ENCODE data around the gene SH2D3A. TPM values are rescaled to one million over a fixed set of nuclear protein-coding genes. Genes with fewer than 3 reads are reported as not detected.
A peak's percentile ranks its signal among the peaks of the same experiment; 100 is the strongest.

Gene SH2D3A
- total and polyA plus RNA-seq, 2 donors (not counting 1 experiment from before 2014, with no cell fraction given) = 36.1 to 54.1 TPM

- no peak for TF ChIP-seq CTCF (IDR thresholded peaks at IDR 0.05)
- TF ChIP-seq EZH2 (IDR thresholded peaks at IDR 0.05; ENCODE audit: borderline replicate concordance, insufficient read depth, low read depth, low read length, poor library complexity, severe bottlenecking) = no peak
- Mint-ChIP-seq H3K4me1 (peaks cover 30% of the 10 kb centered on the region), H3K27me3 (no peaks in the 10 kb centered on the region), H3K27ac (no peak overlapping the region), H3K9me3 (ENCODE audit: insufficient read depth) (no peaks in the 10 kb centered on the region), H3K4me3 (peak overlapping the region; percentile 94)
- no peak overlapping the region for H3K4me3 ChIP-seq (ENCODE audit: control extremely low read depth in 1 of 5, extremely low read depth in 1 of 5, insufficient read depth in 1 of 5, low read depth in 2 of 5, low read length in 4 of 5)
- peaks cover 14% of the 10 kb centered on the region for H3K79me2 ChIP-seq (ENCODE audit: control insufficient read depth, insufficient read depth, low read length)
- peaks cover 0 to 10% of the 10 kb centered on the region in 2 experiments for H3K36me3 ChIP-seq (replicated peaks in 1 of 2; ENCODE audit: control extremely low read depth in 1 of 2, control insufficient read depth in 1 of 2, extremely low read depth in 1 of 2, insufficient read depth in 2 of 2, low read length in 1 of 2)
- intact Hi-C loops (cut with micrococcal nuclease) = loop anchor here (5.0 kb wide), 3 partner anchors 143 to 198 kb away; partner anchors contain the start of gene CD70
- no peaks in the 10 kb centered on the region for H3K27me3 ChIP-seq (replicated peaks in 1 of 4; ENCODE audit: control extremely low read depth in 1 of 4, control insufficient read depth in 3 of 4, insufficient read depth in 4 of 4, low read length in 3 of 4)
- H3K4me2 ChIP-seq (replicated peaks; ENCODE audit: low read depth, low read length, poor library complexity, severe bottlenecking) = peak overlapping the region; percentile 95
- H3K27ac ChIP-seq (ENCODE audit: low read length in 2 of 2) = peak overlapping the region in 1 of 2 donors; percentile 98
- ChIA-PET CTCF (interaction anchor here (0.6 to 5.3 kb wide), 14 partner anchors 9 to 674 kb away, joined by 3 to 118 read pairs (median 8); partner anchors contain the start of gene VAV1), POLR2A (interaction anchor here (0.7 to 1.4 kb wide), 3 partner anchors 13 to 246 kb away, joined by 3 to 4 read pairs (median 3); no protein-coding TSS in a partner anchor)
- H3K9ac ChIP-seq (ENCODE audit: low read length) = peak overlapping the region; percentile 88
- ATAC-seq (ENCODE audit: low read depth) (no peak), DNase-seq (no peak)
- peaks cover 30 to 38% of the 10 kb centered on the region in 2 donors for H3K4me1 ChIP-seq (ENCODE audit: control insufficient read depth in 2 of 2, insufficient read depth in 2 of 2, low read length in 2 of 2)
- no peaks in the 10 kb centered on the region for H4K20me1 ChIP-seq (ENCODE audit: control insufficient read depth, insufficient read depth, low read length, poor library complexity, severe bottlenecking)
- no peaks in the 10 kb centered on the region for H3K9me3 ChIP-seq (ENCODE audit: control extremely low read depth in 1 of 3, control insufficient read depth in 2 of 3, insufficient read depth in 1 of 3, low read length in 2 of 3)
- no peak overlapping the region for H2AFZ ChIP-seq (ENCODE audit: insufficient read depth, low read depth, low read length, poor library complexity, severe bottlenecking)
- 99% methylated on average over 6 of the region's 15 CpGs for WGBS (ENCODE audit: insufficient coverage)
Observed at GRCh38 chr19:6735181-6735911, 31.9 kb downstream of the SH2D3A start.

Measured in B cell (primary cell).